Measurements from ENCODE around the gene NFIB.

NFIB gene

DNA sequence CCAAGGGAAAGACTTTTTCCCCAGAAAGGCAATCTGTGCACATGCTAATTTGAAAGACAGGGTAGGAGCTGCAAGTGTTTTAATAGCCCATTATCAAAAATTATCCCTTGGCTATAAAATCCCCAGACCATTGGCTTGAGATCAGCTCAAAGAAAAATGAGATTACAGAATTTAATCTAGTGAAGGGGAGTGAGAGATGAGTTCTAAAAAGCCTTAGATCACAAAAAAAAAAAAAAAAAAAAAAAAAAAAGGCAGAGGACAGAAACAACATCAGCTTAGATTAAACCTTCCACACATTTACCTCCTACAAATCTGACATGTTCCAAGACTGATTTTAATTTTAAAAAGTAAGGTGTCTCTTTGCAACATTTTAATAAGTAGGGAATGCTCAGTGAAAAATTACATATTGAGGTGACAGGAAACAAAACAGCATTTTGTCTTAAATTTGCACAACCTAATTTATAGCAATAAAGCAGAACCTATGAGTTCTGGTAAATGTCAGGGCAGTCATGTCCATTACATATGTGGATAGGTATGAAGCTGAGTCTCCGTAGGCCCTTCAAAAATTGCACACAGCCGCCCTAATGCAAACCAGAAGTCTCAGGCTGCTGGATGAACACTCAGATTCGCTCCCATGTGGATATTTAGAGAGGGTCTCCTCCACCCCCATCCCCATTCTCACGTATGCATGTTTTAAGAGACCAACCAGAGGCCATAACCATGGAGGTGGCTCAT, 43.4 kb downstream of the NFIB start:
- no peak overlapping the region for H3K4me3 ChIP-seq (ENCODE audit: low read depth, low read length)
- DNase-seq (ENCODE audit: low read depth) = no peak
- TF ChIP-seq, protein P1, sequence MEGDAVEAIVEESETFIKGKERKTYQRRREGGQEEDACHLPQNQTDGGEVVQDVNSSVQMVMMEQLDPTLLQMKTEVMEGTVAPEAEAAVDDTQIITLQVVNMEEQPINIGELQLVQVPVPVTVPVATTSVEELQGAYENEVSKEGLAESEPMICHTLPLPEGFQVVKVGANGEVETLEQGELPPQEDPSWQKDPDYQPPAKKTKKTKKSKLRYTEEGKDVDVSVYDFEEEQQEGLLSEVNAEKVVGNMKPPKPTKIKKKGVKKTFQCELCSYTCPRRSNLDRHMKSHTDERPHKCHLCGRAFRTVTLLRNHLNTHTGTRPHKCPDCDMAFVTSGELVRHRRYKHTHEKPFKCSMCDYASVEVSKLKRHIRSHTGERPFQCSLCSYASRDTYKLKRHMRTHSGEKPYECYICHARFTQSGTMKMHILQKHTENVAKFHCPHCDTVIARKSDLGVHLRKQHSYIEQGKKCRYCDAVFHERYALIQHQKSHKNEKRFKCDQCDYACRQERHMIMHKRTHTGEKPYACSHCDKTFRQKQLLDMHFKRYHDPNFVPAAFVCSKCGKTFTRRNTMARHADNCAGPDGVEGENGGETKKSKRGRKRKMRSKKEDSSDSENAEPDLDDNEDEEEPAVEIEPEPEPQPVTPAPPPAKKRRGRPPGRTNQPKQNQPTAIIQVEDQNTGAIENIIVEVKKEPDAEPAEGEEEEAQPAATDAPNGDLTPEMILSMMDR (IDR thresholded peaks at IDR 0.05; ENCODE audit: insufficient read depth, low read depth, low read length, missing control alignments) = no peak

DNA sequence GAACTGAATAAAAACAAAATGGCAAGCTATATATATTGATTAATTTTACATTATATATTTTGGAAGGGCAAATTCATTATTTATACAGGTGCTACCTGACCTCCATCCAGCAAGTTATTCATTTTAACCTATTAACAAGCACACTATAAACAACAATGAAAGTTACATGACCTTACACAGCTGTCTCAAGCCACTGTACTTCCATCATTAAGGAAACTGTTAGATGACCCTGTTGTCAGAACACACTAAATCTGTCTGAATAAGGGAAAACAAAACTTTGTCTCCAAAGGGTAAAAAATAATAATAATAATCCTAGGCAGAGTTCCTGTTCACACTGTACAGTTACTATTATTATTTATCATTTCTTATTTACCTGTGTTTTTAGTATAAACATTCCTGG, 44.0 kb downstream of the NFIB start:
- no peak for DNase-seq (ENCODE audit: low read depth)
- TF ChIP-seq, protein P1 (IDR thresholded peaks at IDR 0.05; ENCODE audit: insufficient read depth, low read depth, low read length, missing control alignments) = no peak
- H3K4me3 ChIP-seq (ENCODE audit: low read depth, low read length) = no peak overlapping the region

DNA sequence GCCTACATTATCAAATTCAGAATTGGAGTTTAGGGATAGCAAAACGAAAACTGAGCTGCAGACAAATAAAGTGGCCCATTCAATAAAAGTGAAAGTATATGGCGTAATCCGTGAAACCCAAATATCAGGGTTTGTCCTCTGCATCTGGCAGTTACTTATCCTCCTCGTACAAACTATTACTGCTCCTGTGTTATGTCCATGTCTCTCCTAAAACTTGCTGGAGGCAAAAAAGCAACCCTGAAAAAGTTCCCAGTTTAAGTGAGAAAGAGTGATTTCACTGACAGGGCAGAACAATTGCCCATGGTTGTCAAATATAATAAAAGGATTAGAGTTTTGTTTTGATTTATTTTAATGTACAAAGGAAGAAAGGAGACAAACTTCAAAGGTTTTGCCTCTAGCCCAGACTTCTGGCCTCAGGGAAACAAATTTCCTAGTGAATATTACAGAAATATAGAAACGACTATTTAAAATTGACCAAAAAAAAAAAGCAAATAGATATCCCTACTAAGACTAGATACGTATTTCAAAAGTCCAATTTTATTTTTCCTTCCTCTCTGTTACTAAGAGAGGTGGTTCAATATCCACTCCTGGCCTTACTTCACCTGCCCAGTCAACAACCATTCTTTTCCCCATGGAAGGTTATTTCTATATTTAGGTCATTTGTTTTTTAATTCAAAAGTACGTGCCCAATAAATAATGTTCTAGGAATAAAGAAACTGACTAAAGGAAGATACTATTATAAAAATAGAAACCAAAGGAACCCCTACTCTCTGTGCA, 50.0 kb downstream of the NFIB start:
- TF ChIP-seq, protein P1 (IDR thresholded peaks at IDR 0.05; ENCODE audit: insufficient read depth, low read depth, low read length, missing control alignments) = no peak
- DNase-seq (ENCODE audit: low read depth) = no peak
- H3K4me3 ChIP-seq (ENCODE audit: low read depth, low read length) = no peak overlapping the region

GRCh38 chr9:14262827-14263226, 51.1 kb downstream of the NFIB start:
- TF ChIP-seq, protein P1 (IDR thresholded peaks at IDR 0.05; ENCODE audit: insufficient read depth, low read depth, low read length, missing control alignments) = no peak
- DNase-seq (ENCODE audit: low read depth) = no peak
- H3K4me3 ChIP-seq (ENCODE audit: low read depth, low read length) = no peak overlapping the region

DNA sequence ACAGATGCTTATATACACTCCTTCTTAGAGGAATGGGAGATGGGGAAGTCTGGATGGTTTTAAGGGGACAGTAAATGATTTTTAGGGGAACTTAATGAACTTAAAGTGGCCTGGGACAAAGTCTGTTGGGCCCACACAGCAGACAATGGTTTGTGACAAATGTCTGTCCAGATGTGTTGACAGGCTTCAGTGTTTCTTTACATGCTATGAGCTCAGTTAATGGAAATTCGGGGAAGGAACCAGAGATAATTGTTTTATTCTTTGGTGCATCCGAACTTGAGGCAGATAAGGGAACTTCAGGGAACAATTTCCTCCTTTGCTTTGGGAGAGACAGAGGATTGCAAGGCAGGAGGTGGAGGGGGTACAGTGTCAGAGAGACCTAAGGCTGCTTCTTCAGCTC, 52.3 kb downstream of the NFIB start:
- TF ChIP-seq, protein P1 (IDR thresholded peaks at IDR 0.05; ENCODE audit: insufficient read depth, low read depth, low read length, missing control alignments) = no peak
- no peak overlapping the region for H3K4me3 ChIP-seq (ENCODE audit: low read depth, low read length)
- no peak for DNase-seq (ENCODE audit: low read depth)

- TF ChIP-seq, protein P1 (IDR thresholded peaks at IDR 0.05; ENCODE audit: insufficient read depth, low read depth, low read length, missing control alignments) = no peak
These were observed 53.8 kb downstream of the NFIB start for GRCh38 chr9:14260101-14260500.

More at GRCh38 chr9:14260101-14260500, 53.8 kb downstream of the NFIB start:
- no peak overlapping the region for H3K4me3 ChIP-seq (ENCODE audit: low read depth, low read length)
- DNase-seq (ENCODE audit: low read depth) = no peak
